Upper lobe of left lung (tissue), 6 donors: ENCODE measurements around the gene CDKN1C. TPM values are rescaled to one million over a fixed set of nuclear protein-coding genes. Genes with fewer than 3 reads are reported as not detected.

Source experiments
- ATAC-seq, 2 donors: fragments of 200-7000 bp; cut with Tn5 transposase; one replicate each; pipeline ENCODE4 v1.9.1; 2022; ENCODE audit warnings: mild to moderate bottlenecking in 2 of 2, moderate library complexity in 2 of 2; ENCODE audit not compliant: low FRiP score in 2 of 2
- DNase-seq, 2 donors: peaks; one replicate each; pipeline ENCODE4 v3.0.0-alpha.2; 2019 to 2020
- H3K27ac ChIP-seq, 4 donors: fragments of 200-600 bp; sonication (generic); one replicate each; pipeline ENCODE4 v1.5.1; 2016 to 2019
- H3K27me3 ChIP-seq, 4 donors: fragments of 200-600 bp; sonication (generic); one replicate each; pipeline ENCODE4 v1.5.1; 2017 to 2019
- H3K36me3 ChIP-seq, 4 donors: fragments of 200-600 bp; sonication (generic); one replicate each; pipeline ENCODE4 v1.5.1; 2016 to 2019
- H3K4me1 ChIP-seq, 4 donors: fragments of 200-600 bp; sonication (generic); one replicate each; pipeline ENCODE4 v1.5.1; 2018 to 2019
- H3K4me3 ChIP-seq, 4 donors: fragments of 200-600 bp; sonication (generic); one replicate each; pipeline ENCODE4 v1.5.1; 2017 to 2019; ENCODE audit warnings: mild to moderate bottlenecking in 2 of 4, moderate library complexity in 1 of 4
- H3K9me3 ChIP-seq, 4 donors: fragments of 200-600 bp; sonication (generic); one replicate each; pipeline ENCODE4 v1.5.1; 2018 to 2019
- EP300 ChIP-seq, 4 donors: sonication (generic); formaldehyde crosslinking; IDR thresholded peaks; one replicate each; pipeline ENCODE4 v1.5.1; 2017; ENCODE audit warnings: antibody characterized with exemption in 4 of 4, control low read depth in 2 of 4
- POLR2A ChIP-seq, 4 donors: fragments of 450-650 bp; IDR thresholded peaks; one replicate each; pipeline ENCODE4 v1.5.1; 2016 to 2017; ENCODE audit warnings: antibody characterized with exemption in 4 of 4, mild to moderate bottlenecking in 2 of 4
- POLR2AphosphoS5 ChIP-seq, 2 donors: sonication (generic); formaldehyde crosslinking; IDR thresholded peaks; one replicate each; pipeline ENCODE4 v1.5.1; 2017; ENCODE audit warnings: antibody characterized with exemption in 2 of 2
- WGBS, 2 donors: methylation state at CpG; one replicate each; pipeline ENCODE4 v1.1.5; 2017 to 2018; 5-methylcytosine and 5-hydroxymethylcytosine counted together
- small RNA-seq, 4 donors: library from RNA; depleted of rRNA; stranded (forward); fragments of <200 nt; gene quantifications; one replicate each; pipeline ENCODE3, GENCODE V24; 2016
- total RNA-seq, 6 donors: library from RNA; depleted of rRNA in 4 of 6; stranded (reverse); fragments of >200 nt in 4 of 6; gene quantifications; one replicate each; pipeline versions ENCODE4 v1.1.0 to v1.2.1, GENCODE V29; 2016 to 2021
- TF ChIP-seq, protein P1 (sequence below), 6 experiments: fragments of 450-650 bp in 4 of 6; fragments of 200-600 bp in 2 of 6; sonication (generic) in 2 of 6; IDR thresholded peaks; one replicate each; pipeline ENCODE4 v1.5.1; 2016 to 2019; ENCODE audit warnings: antibody characterized with exemption in 6 of 6
- donor health status: DM: no; HTN: no; CAD: no; lungs with moderate emphysema.
- donor health status: DM: no; HTN: yes; CAD: no; lungs with severe emphysema.

The CDKN1C gene
- total RNA-seq, 6 donors from 2014 or later, result 23.4 to 71.9 (median 33.6) TPM

DNA sequence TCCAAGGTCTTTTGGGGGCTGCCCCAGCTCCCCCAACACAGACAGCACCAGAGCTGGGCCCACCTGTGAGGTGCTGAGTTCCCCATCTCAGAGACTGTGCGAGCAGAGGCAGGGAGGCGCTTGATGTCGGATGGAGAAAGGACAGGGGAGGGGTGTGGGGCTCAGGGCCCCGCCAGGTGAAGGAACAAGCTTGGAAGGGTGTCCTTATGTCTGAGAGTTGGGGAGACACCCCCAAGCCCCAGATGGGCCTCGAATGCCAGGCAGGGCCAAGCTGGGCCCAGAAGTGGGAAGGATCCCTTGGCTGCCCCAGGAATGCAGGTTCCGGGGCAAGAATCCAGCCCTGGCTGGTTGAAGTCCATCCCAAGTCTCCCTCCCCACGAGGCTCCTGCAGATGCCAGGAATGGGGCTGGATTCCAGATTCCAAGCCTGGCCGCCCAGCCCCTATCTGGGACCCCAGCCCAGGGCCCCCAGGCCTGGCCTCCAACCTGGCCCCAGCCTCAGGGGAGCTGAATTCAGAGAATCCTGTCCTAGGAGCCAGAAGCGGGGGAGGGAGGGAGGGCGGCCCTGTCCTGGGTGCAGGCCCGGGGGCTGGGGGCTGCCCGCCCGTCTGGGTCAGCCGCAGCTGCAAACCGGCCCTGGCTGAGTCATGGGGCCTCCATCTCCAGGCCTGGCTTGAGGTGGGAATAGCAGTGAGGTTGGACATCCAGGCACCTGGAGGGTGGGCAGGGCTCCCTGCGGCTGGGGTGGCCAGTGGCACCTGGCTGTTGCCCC is 50.9 kb downstream of the CDKN1C start:
- TF ChIP-seq, protein P1, sequence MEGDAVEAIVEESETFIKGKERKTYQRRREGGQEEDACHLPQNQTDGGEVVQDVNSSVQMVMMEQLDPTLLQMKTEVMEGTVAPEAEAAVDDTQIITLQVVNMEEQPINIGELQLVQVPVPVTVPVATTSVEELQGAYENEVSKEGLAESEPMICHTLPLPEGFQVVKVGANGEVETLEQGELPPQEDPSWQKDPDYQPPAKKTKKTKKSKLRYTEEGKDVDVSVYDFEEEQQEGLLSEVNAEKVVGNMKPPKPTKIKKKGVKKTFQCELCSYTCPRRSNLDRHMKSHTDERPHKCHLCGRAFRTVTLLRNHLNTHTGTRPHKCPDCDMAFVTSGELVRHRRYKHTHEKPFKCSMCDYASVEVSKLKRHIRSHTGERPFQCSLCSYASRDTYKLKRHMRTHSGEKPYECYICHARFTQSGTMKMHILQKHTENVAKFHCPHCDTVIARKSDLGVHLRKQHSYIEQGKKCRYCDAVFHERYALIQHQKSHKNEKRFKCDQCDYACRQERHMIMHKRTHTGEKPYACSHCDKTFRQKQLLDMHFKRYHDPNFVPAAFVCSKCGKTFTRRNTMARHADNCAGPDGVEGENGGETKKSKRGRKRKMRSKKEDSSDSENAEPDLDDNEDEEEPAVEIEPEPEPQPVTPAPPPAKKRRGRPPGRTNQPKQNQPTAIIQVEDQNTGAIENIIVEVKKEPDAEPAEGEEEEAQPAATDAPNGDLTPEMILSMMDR (IDR thresholded peaks at IDR 0.05), result no peak
- TF ChIP-seq EP300 (IDR thresholded peaks at IDR 0.05) (no peak), POLR2AphosphoS5 (IDR thresholded peaks at IDR 0.05) (no peak), POLR2A (IDR thresholded peaks at IDR 0.05) (no peak)
- no peaks in the 10 kb centered on the region for H3K27me3 ChIP-seq
- ATAC-seq (no peak), DNase-seq (peak in 1 of 2 donors; percentile 61)
- no peak overlapping the region for H3K4me3 ChIP-seq
- H3K4me1 ChIP-seq, result peaks cover 12 to 37% (median 29%) of the 10 kb centered on the region in 4 donors
- H3K36me3 ChIP-seq, result no peaks in the 10 kb centered on the region
- H3K9me3 ChIP-seq, result no peaks in the 10 kb centered on the region
- WGBS, 2 donors, result 80 to 88% methylated on average over 4 to 15 of the region's 16 CpGs
- H3K27ac ChIP-seq, result no peak overlapping the region

DNA sequence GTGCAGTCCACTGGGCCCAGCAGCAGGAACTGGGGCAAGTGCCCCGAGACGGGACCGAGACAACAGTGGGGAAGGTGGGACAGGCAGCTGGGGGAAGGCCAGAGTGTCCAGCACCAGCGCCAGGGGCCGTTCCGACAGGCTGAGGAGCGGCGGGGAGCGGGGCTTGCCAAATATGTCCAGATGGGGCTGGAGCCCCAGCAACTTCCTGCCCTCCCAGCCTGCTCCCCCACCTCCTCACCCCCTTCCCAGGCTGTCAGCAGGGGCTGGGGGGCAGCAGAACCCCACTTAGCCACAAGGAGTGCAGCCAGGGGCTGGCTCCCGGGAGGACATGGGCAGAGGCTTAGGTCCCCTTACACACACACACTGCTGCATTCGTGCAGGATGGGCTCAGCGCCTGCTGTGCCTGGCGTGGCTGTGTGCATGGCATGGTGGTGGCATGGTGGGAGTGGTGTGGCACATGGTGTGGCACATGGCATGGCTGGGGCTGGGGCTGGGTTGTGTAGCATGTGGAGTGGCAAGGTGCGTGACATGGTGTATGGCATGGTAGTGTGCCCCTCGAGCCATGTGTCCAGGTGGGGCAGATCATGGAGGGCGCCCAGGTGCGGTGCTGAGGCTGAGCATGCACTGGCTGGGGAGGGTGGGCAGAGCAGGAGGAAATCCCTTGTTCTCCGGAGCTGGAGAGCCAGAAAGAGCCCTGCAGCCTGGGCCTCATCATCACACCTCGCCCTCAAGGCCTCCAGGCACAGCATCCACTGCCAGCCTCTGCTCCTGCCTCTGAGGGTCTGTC is 51.7 kb downstream of the CDKN1C start:
- Histone ChIP-seq H3K4me3 (no peak overlapping the region), H3K27ac (no peak overlapping the region), H3K27me3 (no peaks in the 10 kb centered on the region), H3K4me1 (peaks cover 9 to 35% (median 27%) of the 10 kb centered on the region in 4 donors), H3K9me3 (no peaks in the 10 kb centered on the region), H3K36me3 (no peaks in the 10 kb centered on the region)
- DNase-seq (peak in 1 of 2 donors; percentile 50), ATAC-seq (no peak)
- 85 to 98% methylated on average over 9 to 17 of the region's 19 CpGs for WGBS, 2 donors
- TF ChIP-seq, protein P1 (IDR thresholded peaks at IDR 0.05), result no peak
- TF ChIP-seq POLR2A (IDR thresholded peaks at IDR 0.05), result no peak
- no peak for TF ChIP-seq EP300 (IDR thresholded peaks at IDR 0.05)
- no peak for TF ChIP-seq POLR2AphosphoS5 (IDR thresholded peaks at IDR 0.05)

Small RNA genes within 50 kb of the gene (small RNA-seq; reads per million reads assigned to genes)
- gene AC013791.1, result 0 reads per million in 4 donors

Other genes with a start within 250 kb of the CDKN1C start
- 1 to 10 TPM; 1.1 to 6.3 (median 4.1) TPM for gene KCNQ1OT1, start 185.8 kb downstream of the CDKN1C start, total RNA-seq
- 10 to 100 TPM in 4 of 6 donors, 1 to 10 TPM in 1, not detected in 1; 8.6 to 38.9 (median 21.0) TPM for gene PHLDA2, start 43.6 kb upstream of the CDKN1C start, total RNA-seq
- gene NAP1L4, start 106.6 kb upstream of the CDKN1C start, total RNA-seq, result 100 to 1,000 TPM in 3 of 6 donors, 10 to 100 TPM in 3; 81.1 to 194 (median 103) TPM
- 10 to 100 TPM; 28.9 to 54.1 (median 43.0) TPM for gene CARS1, start 171.6 kb upstream of the CDKN1C start, total RNA-seq